Fibroblast of peridontal ligament (primary cell): Measurements from ENCODE around the gene ABHD15.
"Not testable (repeated sequence)": the region's sequence is repeated elsewhere in the genome, so short reads cannot be mapped to it uniquely, and the experiment has no call there.

Experiments used
- DNase-seq: peaks from one replicate; pipeline ENCODE4 v3.0.0-alpha.2; 2010; ENCODE audit errors: extremely low read depth

The ABHD15 gene

GRCh38 chr17:29568331-29569244, 1.8 kb upstream of the ABHD15 start, which contains the start of gene TP53I13:
TP53I13 (plus strand) TSS chr17:29568701; CDS start chr17:29568759, 58 bp downstream.
- peak; percentile 71 for DNase-seq

GRCh38 chr17:29567554-29568330, 905 bp upstream of the ABHD15 start:
- DNase-seq = no peak

GRCh38 chr17:29567304-29567553, 392 bp upstream of the ABHD15 start:
- no peak for DNase-seq

- DNase-seq = no peak
These were observed 979 bp downstream of the ABHD15 start for GRCh38 chr17:29565643-29566472.

DNA sequence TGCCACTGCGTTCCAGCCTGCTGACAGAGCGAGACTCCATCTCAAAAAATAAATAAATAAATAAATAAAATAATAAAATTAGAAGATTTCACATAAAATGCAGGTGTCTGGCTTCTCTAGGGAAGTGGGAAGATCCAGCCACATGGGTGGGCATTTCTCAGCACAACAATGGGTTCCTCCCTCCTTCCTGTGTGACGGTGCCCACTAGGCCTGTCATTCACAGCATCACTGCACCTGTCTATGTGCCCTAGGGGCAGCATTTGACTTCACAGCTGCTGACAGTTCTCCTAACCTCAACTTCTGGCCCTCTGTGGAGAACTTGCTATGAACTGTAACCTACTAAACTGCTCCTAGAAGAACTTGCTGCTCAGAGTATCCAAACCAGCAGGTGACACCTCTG, 3.0 kb downstream of the ABHD15 start:
- DNase-seq = no peak

DNA sequence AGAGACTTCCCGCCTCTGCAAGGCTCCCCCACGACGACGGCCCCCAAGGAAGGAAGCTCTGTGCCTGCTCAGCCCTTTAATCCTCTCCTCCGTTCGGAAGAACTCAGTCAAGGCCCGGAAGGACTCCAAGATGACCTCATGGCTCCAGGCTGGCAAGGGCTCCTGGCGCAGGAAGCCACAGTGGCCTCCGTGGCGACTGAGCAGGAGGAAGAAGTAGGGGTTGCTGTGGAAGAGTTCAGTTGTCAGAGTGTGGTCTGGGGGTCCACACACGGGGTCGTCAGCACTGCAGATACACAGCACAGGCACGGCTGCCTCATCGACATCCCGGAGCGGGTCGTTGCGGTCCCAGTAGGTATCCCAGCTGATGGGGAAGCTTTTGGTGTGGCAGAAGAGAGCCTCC, 4.2 kb downstream of the ABHD15 start:
- DNase-seq = no peak

DNA sequence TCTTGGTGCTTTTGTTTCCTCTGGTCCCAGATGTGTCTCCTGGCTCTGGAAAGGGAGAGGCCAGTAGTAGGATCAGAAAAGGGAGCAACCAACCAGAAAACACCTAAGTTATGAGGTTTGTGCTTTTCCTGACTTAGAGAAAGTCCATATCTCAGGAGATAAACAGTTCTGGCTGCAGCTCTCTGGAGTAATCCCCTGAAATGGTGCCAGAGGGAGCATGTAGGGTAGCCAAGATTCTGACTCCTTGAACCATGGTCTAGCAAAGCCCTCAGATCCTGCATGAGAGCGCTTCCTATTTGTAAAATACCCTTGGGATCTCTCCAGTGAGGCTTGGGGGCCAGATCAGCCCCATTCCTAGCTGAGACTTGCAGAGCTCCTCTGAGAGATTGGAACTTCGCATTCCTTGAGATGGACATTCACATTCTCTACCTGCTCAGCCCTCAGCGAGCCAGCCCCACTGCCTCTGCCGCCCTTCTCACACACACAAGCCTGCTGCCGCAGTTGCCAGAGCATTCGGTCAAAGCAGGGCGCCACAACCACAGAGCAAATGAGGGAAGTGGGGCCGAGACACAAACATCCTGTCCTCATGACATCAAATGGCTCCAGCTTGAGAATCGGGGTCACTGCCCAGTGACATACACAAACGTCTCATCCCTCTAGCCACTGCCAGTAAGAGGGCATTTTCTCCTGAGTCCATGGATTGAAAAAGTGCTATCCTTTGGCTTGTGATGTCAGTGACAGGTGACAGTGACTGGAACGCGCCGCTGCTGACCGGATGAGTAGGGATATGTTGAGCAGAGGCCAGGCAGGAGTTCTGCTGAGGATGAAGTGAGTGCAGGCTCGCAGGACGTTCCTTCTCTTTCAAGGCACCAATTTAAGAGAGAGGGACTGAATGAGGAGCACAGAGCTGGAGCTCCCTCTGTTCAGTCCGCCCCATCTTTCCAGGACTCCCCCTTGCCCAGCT, 5.0 kb downstream of the ABHD15 start:
- DNase-seq = no peak

- no peak for DNase-seq
These were observed 6.5 kb downstream of the ABHD15 start for GRCh38 chr17:29560316-29560715.

DNA sequence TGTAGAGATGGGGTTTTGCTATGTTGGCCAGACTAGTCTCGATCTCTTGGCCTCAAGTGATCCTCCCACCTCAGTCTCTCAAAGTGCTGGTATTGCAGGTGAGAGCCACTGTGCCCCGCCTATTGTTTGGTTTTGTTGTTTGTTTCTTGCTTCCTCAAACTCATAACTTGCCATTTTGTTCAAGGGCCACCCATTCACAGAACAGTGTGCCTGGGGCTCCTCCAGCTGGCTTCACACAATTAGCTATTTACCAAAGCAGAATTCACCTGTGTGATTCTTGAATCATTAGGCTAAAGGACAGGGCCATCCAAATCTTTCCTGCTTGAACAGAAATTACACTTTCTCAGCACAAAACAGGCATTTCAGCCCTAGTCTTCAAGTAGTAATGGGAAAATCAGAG, 7.2 kb downstream of the ABHD15 start:
- no peak for DNase-seq

GRCh38 chr17:29558139-29558538, 8.7 kb downstream of the ABHD15 start:
- DNase-seq = not testable (repeated sequence)

GRCh38 chr17:29557739-29558116, 9.1 kb downstream of the ABHD15 start:
- DNase-seq = no peak

- DNase-seq = no peak
These were observed 9.6 kb downstream of the ABHD15 start for GRCh38 chr17:29557085-29557738.

DNA sequence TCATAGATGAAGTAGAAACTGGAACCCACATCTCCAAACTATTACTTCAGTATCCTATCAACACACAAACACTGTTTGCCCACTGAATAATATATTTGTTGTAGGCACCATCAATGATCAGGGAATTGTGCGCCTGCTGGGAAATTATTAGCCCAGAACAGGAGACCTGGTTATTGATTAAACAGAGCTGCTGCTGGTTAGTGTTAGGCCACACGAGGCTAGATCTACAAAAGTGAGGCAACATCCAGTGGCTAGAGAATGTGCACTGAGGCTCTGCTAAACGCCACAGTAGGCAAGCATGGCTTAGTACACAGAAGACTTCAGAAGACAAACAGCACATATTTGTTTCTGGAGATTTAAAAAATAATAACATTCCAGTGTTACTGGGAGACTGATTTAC, 11.0 kb downstream of the ABHD15 start:
- no peak for DNase-seq

GRCh38 chr17:29549177-29549923, 17.5 kb downstream of the ABHD15 start:
- DNase-seq = peak; percentile 80

GRCh38 chr17:29546830-29547229, 20.0 kb downstream of the ABHD15 start:
- peak; percentile 35 for DNase-seq

- peak; percentile 21 for DNase-seq
These were observed 20.8 kb downstream of the ABHD15 start for GRCh38 chr17:29546085-29546484.

DNA sequence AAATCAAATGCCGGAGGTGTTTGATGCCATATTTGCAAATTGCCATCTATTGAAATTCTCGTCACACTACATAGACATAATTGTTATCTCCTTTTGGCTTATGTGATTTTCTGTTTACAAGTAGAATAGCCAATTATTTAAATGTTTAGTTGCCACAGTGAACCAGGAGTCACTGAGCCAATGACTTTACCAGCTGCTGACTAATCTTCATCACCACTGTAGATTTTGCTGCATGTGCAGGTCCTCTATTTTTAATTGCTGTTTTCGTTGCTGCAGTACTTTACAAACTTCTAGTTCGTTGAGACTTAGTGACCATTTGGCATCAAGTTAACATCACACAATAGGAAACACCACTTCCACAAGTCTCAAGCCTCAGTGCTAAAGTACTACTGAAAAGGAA, 22.8 kb downstream of the ABHD15 start:
- DNase-seq = no peak

- no peak for DNase-seq
These were observed 32.9 kb downstream of the ABHD15 start for GRCh38 chr17:29533976-29534375.

DNA sequence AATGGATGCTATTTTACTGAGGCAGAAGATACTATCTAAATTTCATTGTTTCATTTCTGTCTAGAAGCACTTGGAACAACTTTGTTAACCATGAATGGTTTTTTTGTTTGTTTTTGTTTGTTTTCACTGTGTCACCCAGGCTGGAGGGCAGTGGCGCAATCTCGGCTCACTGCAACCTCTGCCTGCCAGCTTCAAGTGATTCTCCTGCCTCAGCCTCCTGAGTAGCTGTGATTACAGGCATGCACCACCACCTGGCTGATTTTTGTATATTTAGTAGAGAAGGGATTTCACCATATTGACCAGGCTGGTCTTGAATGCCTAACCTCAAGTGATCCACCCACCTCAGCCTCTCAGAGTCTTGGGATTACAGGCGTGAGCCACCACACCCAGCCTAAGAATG, 40.5 kb downstream of the ABHD15 start:
- no peak for DNase-seq

DNA sequence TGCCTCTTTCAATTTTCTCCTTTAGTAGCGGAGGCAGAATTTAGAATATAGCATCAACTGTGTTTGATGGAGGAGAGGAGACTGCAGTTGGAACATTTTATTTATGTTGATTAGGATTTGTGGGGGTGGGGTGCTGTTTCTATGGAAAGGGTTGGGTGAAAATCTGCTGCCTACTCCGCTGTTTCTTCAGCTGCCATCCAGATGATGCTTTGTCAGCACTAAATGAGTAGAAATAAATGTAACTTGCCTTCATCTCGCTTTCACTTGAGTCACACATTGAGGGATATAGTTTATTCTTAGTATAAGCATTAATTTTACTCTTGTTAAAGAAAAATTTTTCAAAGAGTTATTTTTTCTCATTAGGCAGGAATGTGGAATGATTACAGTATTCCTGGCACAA, 42.1 kb downstream of the ABHD15 start:
- DNase-seq = no peak
